RWPE1 (cell line): Measurements from ENCODE around the gene SPC25.

ENCODE experiments used
- CTCF ChIA-PET: fragments of 350-600 bp; sonication (Branson Sonifier 250); formaldehyde crosslinking; extraction: SDS; loops from one replicate; lab custom pipeline; 2021; lab: Yijun Ruan, JAX
- POLR2A ChIA-PET: fragments of 400-600 bp; formaldehyde crosslinking; extraction: SDS; loops from one replicate; lab custom pipeline; 2020; ENCODE audit warnings: antibody characterized with exemption; ENCODE audit not compliant: low non-redundant PET; lab: Yijun Ruan, JAX
- DNase-seq: peaks from one replicate; pipeline ENCODE4 v3.0.0; 2012; ENCODE audit warnings: low spot score
- H3K27ac ChIP-seq: fragments of 450-650 bp; 2 replicates; pipeline ENCODE4 v1.5.1; 2017
- CTCF ChIP-seq: fragments of 450-650 bp; conservative IDR thresholded peaks from 2 replicates; pipeline ENCODE4 v1.5.1; 2017; ENCODE audit warnings: low read depth, mild to moderate bottlenecking

Gene SPC25

GRCh38 chr2:168830958-168831357 lies 59.3 kb downstream of the SPC25 start:
- no peak for DNase-seq
- no peak for TF ChIP-seq CTCF
- POLR2A ChIA-PET = no interaction called here
- no peak overlapping the region for H3K27ac ChIP-seq
- CTCF ChIA-PET = no interaction called here

GRCh38 chr2:168825126-168825525 lies 65.1 kb downstream of the SPC25 start:
- POLR2A ChIA-PET = no interaction called here
- no peak overlapping the region for H3K27ac ChIP-seq
- no peak for DNase-seq
- CTCF ChIA-PET = no interaction called here
- TF ChIP-seq CTCF = no peak

GRCh38 chr2:168821992-168822391 lies 68.2 kb downstream of the SPC25 start:
- ChIA-PET CTCF (no interaction called here), POLR2A (no interaction called here)
- H3K27ac ChIP-seq = no peak overlapping the region
- TF ChIP-seq CTCF = no peak
- DNase-seq = no peak

GRCh38 chr2:168821577-168821976 lies 68.7 kb downstream of the SPC25 start:
- no peak overlapping the region for H3K27ac ChIP-seq
- ChIA-PET POLR2A (no interaction called here), CTCF (no interaction called here)
- no peak for DNase-seq
- TF ChIP-seq CTCF = no peak
